Neural cell (in vitro differentiated cells): Measurements from ENCODE around the gene IQCN.

Source experiments
- CTCF ChIP-seq: fragments of 450-650 bp; IDR thresholded peaks from 2 replicates; pipeline ENCODE4 v1.5.1; 2014; ENCODE audit warnings: antibody characterized with exemption, mild to moderate bottlenecking, moderate library complexity; ENCODE audit not compliant: poor library complexity, severe bottlenecking
- EP300 ChIP-seq: fragments of 450-650 bp; conservative IDR thresholded peaks from 2 replicates; pipeline ENCODE4 v1.6.1; 2014; ENCODE audit warnings: antibody characterized with exemption, mild to moderate bottlenecking, moderate library complexity; ENCODE audit not compliant: poor library complexity, severe bottlenecking
- EZH2 ChIP-seq: fragments of 200-600, 300-800 bp; shearing (Covaris generic), sonication (generic); IDR thresholded peaks from 2 replicates; pipeline ENCODE4 v1.6.1; 2014; ENCODE audit warnings: antibody characterized with exemption, low read length, borderline replicate concordance, mild to moderate bottlenecking; ENCODE audit not compliant: insufficient read depth, poor library complexity, severe bottlenecking
- MXI1 ChIP-seq: fragments of 450-650 bp; conservative IDR thresholded peaks from 2 replicates; pipeline ENCODE4 v1.6.1; 2014; ENCODE audit warnings: antibody characterized with exemption, mild to moderate bottlenecking; ENCODE audit not compliant: poor library complexity, severe bottlenecking
- POLR2AphosphoS5 ChIP-seq: IDR thresholded peaks from 2 replicates; pipeline ENCODE4 v1.6.1; 2012
- RAD21 ChIP-seq: fragments of 450-650 bp; conservative IDR thresholded peaks from 2 replicates; pipeline ENCODE4 v1.6.1; 2014; ENCODE audit warnings: antibody characterized with exemption, mild to moderate bottlenecking, moderate library complexity
- SMC3 ChIP-seq: fragments of 450-650 bp; conservative IDR thresholded peaks from 2 replicates; pipeline ENCODE4 v1.6.1; 2014; ENCODE audit warnings: antibody characterized with exemption, mild to moderate bottlenecking, moderate library complexity; ENCODE audit not compliant: poor library complexity
- TAF1 ChIP-seq: IDR thresholded peaks from 2 replicates; pipeline ENCODE4 v1.6.1; 2012; ENCODE audit warnings: low read depth
- TF ChIP-seq, protein P1 (sequence below): IDR thresholded peaks from 2 replicates; pipeline ENCODE4 v1.6.1; 2012; ENCODE audit warnings: borderline replicate concordance

DNA sequence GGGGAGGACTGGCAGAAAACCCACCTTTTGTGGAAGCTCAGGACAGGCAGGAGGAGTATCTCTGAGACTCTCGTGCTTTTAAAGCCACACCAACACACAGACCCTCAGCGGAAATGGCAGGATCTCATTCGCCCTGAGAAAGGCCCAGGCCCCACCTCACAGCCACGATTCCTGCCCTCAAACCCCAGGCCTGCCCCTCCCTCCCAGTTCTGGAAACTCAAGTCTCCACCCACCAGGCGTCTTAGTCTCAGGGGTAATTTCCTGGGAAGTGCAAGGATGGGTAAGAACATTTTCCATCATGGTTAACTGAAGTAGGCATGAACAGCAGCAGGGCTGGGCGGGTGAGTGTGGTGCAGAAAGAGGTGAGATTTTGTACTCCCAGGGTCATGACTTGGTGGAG lies 40.1 kb downstream of the IQCN start:
- no peak for TF ChIP-seq EZH2
- TF ChIP-seq CTCF: no peak
- no peak for TF ChIP-seq RAD21
- TF ChIP-seq, protein P1, sequence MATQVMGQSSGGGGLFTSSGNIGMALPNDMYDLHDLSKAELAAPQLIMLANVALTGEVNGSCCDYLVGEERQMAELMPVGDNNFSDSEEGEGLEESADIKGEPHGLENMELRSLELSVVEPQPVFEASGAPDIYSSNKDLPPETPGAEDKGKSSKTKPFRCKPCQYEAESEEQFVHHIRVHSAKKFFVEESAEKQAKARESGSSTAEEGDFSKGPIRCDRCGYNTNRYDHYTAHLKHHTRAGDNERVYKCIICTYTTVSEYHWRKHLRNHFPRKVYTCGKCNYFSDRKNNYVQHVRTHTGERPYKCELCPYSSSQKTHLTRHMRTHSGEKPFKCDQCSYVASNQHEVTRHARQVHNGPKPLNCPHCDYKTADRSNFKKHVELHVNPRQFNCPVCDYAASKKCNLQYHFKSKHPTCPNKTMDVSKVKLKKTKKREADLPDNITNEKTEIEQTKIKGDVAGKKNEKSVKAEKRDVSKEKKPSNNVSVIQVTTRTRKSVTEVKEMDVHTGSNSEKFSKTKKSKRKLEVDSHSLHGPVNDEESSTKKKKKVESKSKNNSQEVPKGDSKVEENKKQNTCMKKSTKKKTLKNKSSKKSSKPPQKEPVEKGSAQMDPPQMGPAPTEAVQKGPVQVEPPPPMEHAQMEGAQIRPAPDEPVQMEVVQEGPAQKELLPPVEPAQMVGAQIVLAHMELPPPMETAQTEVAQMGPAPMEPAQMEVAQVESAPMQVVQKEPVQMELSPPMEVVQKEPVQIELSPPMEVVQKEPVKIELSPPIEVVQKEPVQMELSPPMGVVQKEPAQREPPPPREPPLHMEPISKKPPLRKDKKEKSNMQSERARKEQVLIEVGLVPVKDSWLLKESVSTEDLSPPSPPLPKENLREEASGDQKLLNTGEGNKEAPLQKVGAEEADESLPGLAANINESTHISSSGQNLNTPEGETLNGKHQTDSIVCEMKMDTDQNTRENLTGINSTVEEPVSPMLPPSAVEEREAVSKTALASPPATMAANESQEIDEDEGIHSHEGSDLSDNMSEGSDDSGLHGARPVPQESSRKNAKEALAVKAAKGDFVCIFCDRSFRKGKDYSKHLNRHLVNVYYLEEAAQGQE: no peak
- no peak for TF ChIP-seq POLR2AphosphoS5
- no peak for TF ChIP-seq SMC3
- TF ChIP-seq EP300: no peak
- TF ChIP-seq MXI1: no peak
- no peak for TF ChIP-seq TAF1
